OCI-LY7 (cell line): ENCODE measurements around the gene YJEFN3.

Source experiments
- CTCF ChIP-seq: fragments of 200-600 bp; sonication (generic); conservative IDR thresholded peaks from 2 replicates; pipeline ENCODE4 v1.5.1; 2014; ENCODE audit warnings: mild to moderate bottlenecking, antibody characterized with exemption, low read length, moderate library complexity, mixed read lengths
- EZH2phosphoT487 ChIP-seq: fragments of 200-600 bp; sonication (generic); IDR thresholded peaks from 2 replicates; pipeline ENCODE4 v1.6.1; 2018; ENCODE audit warnings: low read depth, borderline replicate concordance, mild to moderate bottlenecking, mixed run types, antibody characterized with exemption, low read length, moderate library complexity, mixed read lengths

GRCh38 chr19:19580418-19580817, 51.7 kb downstream of the YJEFN3 start:
- TF ChIP-seq CTCF (no peak), EZH2phosphoT487 (no peak)
